Endodermal cell (in vitro differentiated cells): ENCODE data around the gene LDLRAD4. TPM values are rescaled to one million over a fixed set of nuclear protein-coding genes. Genes with fewer than 3 reads are reported as not detected.
A peak's percentile ranks its signal among the peaks of the same experiment; 100 is the strongest.

Experiments used
- DNase-seq: peaks from one replicate; pipeline ENCODE4 v3.0.0-alpha.2; 2017
- H3K27ac ChIP-seq: 2 replicates; pipeline ENCODE4 v1.5.1; 2013; ENCODE audit warnings: mild to moderate bottlenecking, low read depth, low read length, moderate library complexity
- H3K27me3 ChIP-seq: 2 replicates; pipeline ENCODE4 v1.6.1; 2013; ENCODE audit warnings: mild to moderate bottlenecking, low read length, moderate library complexity; ENCODE audit not compliant: insufficient read depth, control insufficient read depth, poor library complexity, severe bottlenecking
- H3K36me3 ChIP-seq: 2 replicates; pipeline ENCODE4 v1.7.0; 2013; ENCODE audit warnings: mild to moderate bottlenecking, low read length, moderate library complexity; ENCODE audit not compliant: control insufficient read depth, insufficient read depth
- H3K4me1 ChIP-seq: one replicate; pipeline ENCODE4 v1.7.0; 2013; ENCODE audit warnings: low read length; ENCODE audit not compliant: control insufficient read depth, insufficient read depth
- H3K4me3 ChIP-seq: 2 replicates; pipeline ENCODE4 v1.5.1; 2013; ENCODE audit warnings: mild to moderate bottlenecking, low read length, moderate library complexity
- H3K9ac ChIP-seq: 2 replicates; pipeline ENCODE4 v1.6.1; 2013; ENCODE audit warnings: mild to moderate bottlenecking, low read length, moderate library complexity; ENCODE audit not compliant: poor library complexity, severe bottlenecking; ENCODE audit errors: extremely low read depth
- H3K9me3 ChIP-seq: 2 replicates; pipeline ENCODE4 v1.6.1; 2013; ENCODE audit warnings: mild to moderate bottlenecking, low read length, moderate library complexity; ENCODE audit not compliant: control insufficient read depth
- H3K27ac Mint-ChIP-seq: 2 replicates; pipeline ENCODE4 v1.8.0; 2020; ENCODE audit warnings: mixed read lengths
- H3K27me3 Mint-ChIP-seq: 2 replicates; pipeline ENCODE4 v1.8.0; 2021; ENCODE audit warnings: mild to moderate bottlenecking, mixed read lengths; ENCODE audit not compliant: insufficient read depth
- H3K36me3 Mint-ChIP-seq: 2 replicates; pipeline ENCODE4 v1.8.0; 2020; ENCODE audit warnings: low read depth, mixed read lengths
- H3K4me1 Mint-ChIP-seq: 2 replicates; pipeline ENCODE4 v1.8.0; 2020; ENCODE audit warnings: mixed read lengths
- H3K4me3 Mint-ChIP-seq: 2 replicates; pipeline ENCODE4 v1.8.0; 2020; ENCODE audit warnings: mild to moderate bottlenecking, moderate library complexity, mixed read lengths
- H3K9me3 Mint-ChIP-seq: 2 replicates; pipeline ENCODE4 v1.8.0; 2020; ENCODE audit warnings: mild to moderate bottlenecking, mixed read lengths
- WGBS, 2 experiments: methylation state at CpG; one replicate each; pipeline versions ENCODE4 v1.1.5 to v1.1.7; 2013; ENCODE audit warnings: missing lambda C conversion rate in 2 of 2, mixed read lengths in 1 of 2; ENCODE audit not compliant: insufficient coverage in 1 of 2, insufficient read length in 1 of 2; 5-methylcytosine and 5-hydroxymethylcytosine counted together
- total RNA-seq, 2 donors: library from RNA; stranded (reverse); fragmentation: NEBNext Ultra II Directional in 1 of 2; extraction: Animal tissue kit (Norgen Biotek cat#: 25700) in 1 of 2; gene quantifications; 2 replicates in 1 of 2; 3 replicates in 1 of 2; pipeline ENCODE4 v1.2.1, GENCODE V29; 2021
- TF ChIP-seq, protein P1 (sequence below): fragments of 200-600 bp; sonication (generic); conservative IDR thresholded peaks from 2 replicates; pipeline ENCODE4 v1.5.0; 2021; ENCODE audit warnings: antibody characterized with exemption, mild to moderate bottlenecking

LDLRAD4 gene
- total RNA-seq, 2 donors from 2014 or later: 14.9 to 15.1 TPM

DNA sequence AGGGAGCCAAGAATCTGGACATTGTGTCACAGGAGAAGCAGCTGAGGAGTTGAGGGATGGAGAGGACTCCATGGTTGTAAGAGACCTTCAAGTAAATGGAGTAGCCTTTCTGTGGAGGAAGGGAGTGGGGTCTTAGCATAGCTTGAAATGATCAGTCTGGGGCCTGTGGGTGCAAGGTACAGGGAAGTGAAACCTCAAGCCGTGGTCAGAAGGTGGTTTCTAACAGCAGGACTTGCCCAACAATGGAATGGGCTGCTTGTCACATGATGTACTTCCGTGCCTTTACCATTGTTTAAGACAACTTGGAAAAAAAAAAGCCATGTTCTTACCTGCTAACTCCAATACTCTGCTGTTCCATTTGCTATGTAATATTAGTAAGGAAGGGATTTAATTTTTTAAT, 140.7 kb downstream of the LDLRAD4 start:
- H3K4me3 Mint-ChIP-seq: no peak overlapping the region
- no peak overlapping the region for H3K9ac ChIP-seq
- no peak overlapping the region for H3K27ac ChIP-seq
- no peaks in the 10 kb centered on the region for H3K4me1 Mint-ChIP-seq
- DNase-seq: no peak
- WGBS, 2 experiments: 80 to 85% methylated on average over 1 to 2 of the region's 2 CpGs
- H3K9me3 ChIP-seq: no peaks in the 10 kb centered on the region
- TF ChIP-seq, protein P1, sequence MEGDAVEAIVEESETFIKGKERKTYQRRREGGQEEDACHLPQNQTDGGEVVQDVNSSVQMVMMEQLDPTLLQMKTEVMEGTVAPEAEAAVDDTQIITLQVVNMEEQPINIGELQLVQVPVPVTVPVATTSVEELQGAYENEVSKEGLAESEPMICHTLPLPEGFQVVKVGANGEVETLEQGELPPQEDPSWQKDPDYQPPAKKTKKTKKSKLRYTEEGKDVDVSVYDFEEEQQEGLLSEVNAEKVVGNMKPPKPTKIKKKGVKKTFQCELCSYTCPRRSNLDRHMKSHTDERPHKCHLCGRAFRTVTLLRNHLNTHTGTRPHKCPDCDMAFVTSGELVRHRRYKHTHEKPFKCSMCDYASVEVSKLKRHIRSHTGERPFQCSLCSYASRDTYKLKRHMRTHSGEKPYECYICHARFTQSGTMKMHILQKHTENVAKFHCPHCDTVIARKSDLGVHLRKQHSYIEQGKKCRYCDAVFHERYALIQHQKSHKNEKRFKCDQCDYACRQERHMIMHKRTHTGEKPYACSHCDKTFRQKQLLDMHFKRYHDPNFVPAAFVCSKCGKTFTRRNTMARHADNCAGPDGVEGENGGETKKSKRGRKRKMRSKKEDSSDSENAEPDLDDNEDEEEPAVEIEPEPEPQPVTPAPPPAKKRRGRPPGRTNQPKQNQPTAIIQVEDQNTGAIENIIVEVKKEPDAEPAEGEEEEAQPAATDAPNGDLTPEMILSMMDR: no peak
- H3K36me3 ChIP-seq: no peaks in the 10 kb centered on the region
- H3K27me3 Mint-ChIP-seq: peaks cover 3% of the 10 kb centered on the region
- H3K27me3 ChIP-seq: no peaks in the 10 kb centered on the region
- no peak overlapping the region for H3K27ac Mint-ChIP-seq
- H3K4me3 ChIP-seq: no peak overlapping the region
- H3K36me3 Mint-ChIP-seq: no peaks in the 10 kb centered on the region
- H3K4me1 ChIP-seq: no peaks in the 10 kb centered on the region
- H3K9me3 Mint-ChIP-seq: no peaks in the 10 kb centered on the region

DNA sequence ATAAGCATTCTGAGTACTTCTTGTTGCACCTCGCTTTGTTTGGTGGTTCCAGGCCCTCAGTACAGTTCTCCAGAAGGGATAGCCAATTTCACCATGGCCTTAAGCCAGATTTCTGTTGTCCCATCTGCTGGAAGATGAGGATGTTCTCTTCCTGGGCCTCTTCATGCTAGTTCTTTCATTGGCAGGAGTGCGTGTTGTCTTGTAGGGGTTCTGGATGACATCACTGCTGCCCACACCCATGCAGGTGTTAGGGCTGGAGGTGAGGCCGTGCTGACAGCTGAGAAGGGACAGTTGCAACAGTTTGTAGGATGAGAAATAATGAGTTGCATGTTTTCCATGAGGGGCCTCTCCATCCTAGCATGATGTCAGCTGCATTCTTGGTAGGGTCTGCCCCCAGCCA, 142.9 kb downstream of the LDLRAD4 start:
- Histone ChIP-seq H3K4me1 (peaks cover 8% of the 10 kb centered on the region), H3K27ac (no peak overlapping the region), H3K9ac (no peak overlapping the region), H3K27me3 (no peaks in the 10 kb centered on the region), H3K36me3 (no peaks in the 10 kb centered on the region), H3K4me3 (no peak overlapping the region), H3K9me3 (no peaks in the 10 kb centered on the region)
- H3K4me3 Mint-ChIP-seq: no peak overlapping the region
- H3K27ac Mint-ChIP-seq: no peak overlapping the region
- H3K9me3 Mint-ChIP-seq: no peaks in the 10 kb centered on the region
- DNase-seq: peak; percentile 30
- H3K4me1 Mint-ChIP-seq: peaks cover 19% of the 10 kb centered on the region
- TF ChIP-seq, protein P1: no peak
- 94 to 96% methylated on average over 3 of the region's 3 CpGs for WGBS, 2 experiments
- no peaks in the 10 kb centered on the region for H3K36me3 Mint-ChIP-seq
- H3K27me3 Mint-ChIP-seq: peaks cover 3% of the 10 kb centered on the region

GRCh38 chr18:13362051-13362450, 143.5 kb downstream of the LDLRAD4 start:
- Histone ChIP-seq H3K4me3 (no peak overlapping the region), H3K27ac (no peak overlapping the region), H3K4me1 (peaks cover 14% of the 10 kb centered on the region), H3K36me3 (no peaks in the 10 kb centered on the region), H3K9me3 (no peaks in the 10 kb centered on the region), H3K27me3 (no peaks in the 10 kb centered on the region), H3K9ac (no peak overlapping the region)
- DNase-seq: no peak
- Mint-ChIP-seq H3K36me3 (no peaks in the 10 kb centered on the region), H3K4me1 (peaks cover 25% of the 10 kb centered on the region), H3K9me3 (no peaks in the 10 kb centered on the region), H3K27ac (no peak overlapping the region), H3K27me3 (peaks cover 6% of the 10 kb centered on the region), H3K4me3 (no peak overlapping the region)
- TF ChIP-seq, protein P1: no peak
- 82 to 86% methylated on average over 6 to 8 of the region's 8 CpGs for WGBS, 2 experiments
